Measurements from ENCODE around the gene DOCK1.
A peak's percentile ranks its signal among the peaks of the same experiment; 100 is the strongest.
"Not testable (repeated sequence)": the region's sequence is repeated elsewhere in the genome, so short reads cannot be mapped to it uniquely, and the experiment has no call there.

The DOCK1 gene

GRCh38 chr10:126904818-126905701, at the start of gene DOCK1:
DOCK1 (plus strand) TSS chr10:126905428; CDS start chr10:126905518, 90 bp downstream.
- DNase-seq: peak; percentile 50

GRCh38 chr10:126857178-126857806, 47.9 kb upstream of the DOCK1 start:
- DNase-seq: no peak

GRCh38 chr10:126867567-126868365, 37.5 kb upstream of the DOCK1 start:
- DNase-seq: no peak

GRCh38 chr10:126868371-126868770, 36.9 kb upstream of the DOCK1 start:
- no peak for DNase-seq

- DNase-seq: no peak
These were observed 33.1 kb upstream of the DOCK1 start for GRCh38 chr10:126872135-126872534.

GRCh38 chr10:126872768-126873167, 32.5 kb upstream of the DOCK1 start:
- DNase-seq: no peak

GRCh38 chr10:126876456-126876855, 28.8 kb upstream of the DOCK1 start:
- DNase-seq: no peak

- DNase-seq: no peak
These were observed 27.8 kb upstream of the DOCK1 start for GRCh38 chr10:126877390-126877789.

- no peak for DNase-seq
These were observed 26.6 kb upstream of the DOCK1 start for GRCh38 chr10:126878594-126878993.

- DNase-seq: no peak
These were observed 24.3 kb upstream of the DOCK1 start for GRCh38 chr10:126880926-126881325.

- DNase-seq: not testable (repeated sequence)
These were observed 23.2 kb upstream of the DOCK1 start for GRCh38 chr10:126882055-126882454.

GRCh38 chr10:126888436-126888835, 16.8 kb upstream of the DOCK1 start:
- not testable (repeated sequence) for DNase-seq

- DNase-seq: no peak
These were observed 15.8 kb upstream of the DOCK1 start for GRCh38 chr10:126889421-126889820.

GRCh38 chr10:126890797-126891196, 14.4 kb upstream of the DOCK1 start:
- not testable (repeated sequence) for DNase-seq

GRCh38 chr10:126892226-126893175, 12.7 kb upstream of the DOCK1 start:
- no peak for DNase-seq

- no peak for DNase-seq
These were observed 12.0 kb upstream of the DOCK1 start for GRCh38 chr10:126893206-126893605.

- DNase-seq: no peak
These were observed 11.4 kb upstream of the DOCK1 start for GRCh38 chr10:126893841-126894240.

GRCh38 chr10:126895214-126895781, 9.9 kb upstream of the DOCK1 start:
- no peak for DNase-seq

- no peak for DNase-seq
These were observed 6.8 kb upstream of the DOCK1 start for GRCh38 chr10:126898460-126898859.

GRCh38 chr10:126899529-126899928, 5.7 kb upstream of the DOCK1 start:
- not testable (repeated sequence) for DNase-seq

- DNase-seq: no peak
These were observed 3.1 kb upstream of the DOCK1 start for GRCh38 chr10:126902157-126902556.

Measured in NCI-H1436 (cell line).